Right lobe of liver (tissue), 4 donors: Measurements from ENCODE around the gene LRMDA.

Experiments
- POLR2A ChIP-seq: fragments of 450-650 bp; IDR thresholded peaks from one replicate; pipeline ENCODE4 v1.6.1; 2017; ENCODE audit warnings: antibody characterized with exemption, mild to moderate bottlenecking
- TF ChIP-seq, protein P1 (sequence below), 4 donors: fragments of 200-600 bp in 3 of 4; fragments of 450-650 bp in 1 of 4; IDR thresholded peaks; one replicate each; pipeline versions ENCODE4 v1.5.1 to v1.8.0; 2016 to 2022; ENCODE audit warnings: antibody characterized with exemption in 4 of 4, mild to moderate bottlenecking in 2 of 4
- donor health status: DM: no; HTN: no; CAD: no.
- donor health status: DM: no; HTN: no; CAD: no.
- donor health status: DM: no; HTN: yes; CAD: no.

DNA sequence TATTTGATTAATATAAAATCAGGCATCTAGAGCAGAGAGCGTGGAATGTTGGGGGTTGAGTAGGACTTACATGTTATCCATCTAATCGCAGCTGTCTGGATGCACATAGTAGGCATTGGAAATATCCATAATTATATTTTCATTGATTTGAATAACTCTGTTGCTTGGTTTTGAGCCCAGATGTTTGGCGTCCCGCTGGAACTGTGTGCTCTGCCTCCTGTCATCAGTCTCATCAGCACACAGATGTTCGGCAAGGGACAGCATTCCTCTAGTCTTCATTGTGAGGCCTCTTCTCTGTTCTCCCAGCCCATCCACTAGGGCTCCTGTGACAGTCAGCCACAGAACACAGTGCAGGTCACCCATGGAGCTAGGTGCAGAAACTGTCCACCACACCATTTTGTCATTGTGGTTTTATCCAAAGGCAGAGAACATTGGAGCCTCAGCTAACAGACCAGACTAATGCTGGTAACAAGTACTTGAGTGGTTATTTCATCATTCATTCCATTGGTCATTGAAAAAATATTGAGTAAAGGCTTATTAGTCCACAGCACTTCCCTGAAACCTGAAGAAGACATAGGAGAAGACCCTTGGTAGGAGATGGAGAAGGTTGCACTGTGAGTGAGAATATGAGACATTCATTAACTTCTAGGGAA is 927.4 kb downstream of the LRMDA start:
- TF ChIP-seq, protein P1, sequence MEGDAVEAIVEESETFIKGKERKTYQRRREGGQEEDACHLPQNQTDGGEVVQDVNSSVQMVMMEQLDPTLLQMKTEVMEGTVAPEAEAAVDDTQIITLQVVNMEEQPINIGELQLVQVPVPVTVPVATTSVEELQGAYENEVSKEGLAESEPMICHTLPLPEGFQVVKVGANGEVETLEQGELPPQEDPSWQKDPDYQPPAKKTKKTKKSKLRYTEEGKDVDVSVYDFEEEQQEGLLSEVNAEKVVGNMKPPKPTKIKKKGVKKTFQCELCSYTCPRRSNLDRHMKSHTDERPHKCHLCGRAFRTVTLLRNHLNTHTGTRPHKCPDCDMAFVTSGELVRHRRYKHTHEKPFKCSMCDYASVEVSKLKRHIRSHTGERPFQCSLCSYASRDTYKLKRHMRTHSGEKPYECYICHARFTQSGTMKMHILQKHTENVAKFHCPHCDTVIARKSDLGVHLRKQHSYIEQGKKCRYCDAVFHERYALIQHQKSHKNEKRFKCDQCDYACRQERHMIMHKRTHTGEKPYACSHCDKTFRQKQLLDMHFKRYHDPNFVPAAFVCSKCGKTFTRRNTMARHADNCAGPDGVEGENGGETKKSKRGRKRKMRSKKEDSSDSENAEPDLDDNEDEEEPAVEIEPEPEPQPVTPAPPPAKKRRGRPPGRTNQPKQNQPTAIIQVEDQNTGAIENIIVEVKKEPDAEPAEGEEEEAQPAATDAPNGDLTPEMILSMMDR (IDR thresholded peaks at IDR 0.05), result no peak
- no peak for TF ChIP-seq POLR2A
